ENCODE data around the gene CRYBB3. TPM values are rescaled to one million over a fixed set of nuclear protein-coding genes. Genes with fewer than 3 reads are reported as not detected.

CRYBB3 gene
- total and polyA plus RNA-seq, 2 of the 4 experiments (the other 2 are of a cell fraction) = not detected

- H3K36me3 ChIP-seq (ENCODE audit: control insufficient read depth, insufficient read depth, low read length) = no peaks in the 10 kb centered on the region
- ATAC-seq (ENCODE audit: low read depth) = no peak
- no peak overlapping the region for H3K14ac ChIP-seq (replicated peaks; ENCODE audit: low read depth, low read length)
- H3K9me1 ChIP-seq (ENCODE audit: insufficient read depth, low read length) = no peaks in the 10 kb centered on the region
- no peak overlapping the region for H3K4me3 ChIP-seq (ENCODE audit: insufficient read depth, low read depth, low read length)
- TF ChIP-seq SMC3 (IDR thresholded peaks at IDR 0.05; ENCODE audit: low read depth, low read length) (no peak), MAZ (IDR thresholded peaks at IDR 0.05; ENCODE audit: borderline replicate concordance, low read depth, low read length) (no peak), FOS (IDR thresholded peaks at IDR 0.05; ENCODE audit: low read depth, low read length) (no peak), CHD1 (IDR thresholded peaks at IDR 0.05; ENCODE audit: low read depth, low read length) (no peak), RCOR1 (IDR thresholded peaks at IDR 0.05; ENCODE audit: insufficient replicate concordance, low read length) (no peak), BHLHE40 (IDR thresholded peaks at IDR 0.05; ENCODE audit: low read depth, low read length) (no peak), RAD21 (IDR thresholded peaks at IDR 0.05; ENCODE audit: low read length) (no peak), MAFK (IDR thresholded peaks at IDR 0.05; ENCODE audit: low read depth, low read length) (no peak), ELK1 (IDR thresholded peaks at IDR 0.05; ENCODE audit: borderline replicate concordance, low read depth, low read length) (no peak), MXI1 (IDR thresholded peaks at IDR 0.05; ENCODE audit: borderline replicate concordance, low read depth, low read length) (no peak), CEBPB (IDR thresholded peaks at IDR 0.05; ENCODE audit: low read depth, low read length) (no peak), RFX5 (IDR thresholded peaks at IDR 0.05; ENCODE audit: low read depth, low read length) (no peak), POLR2A (IDR thresholded peaks at IDR 0.05; ENCODE audit: low read depth, low read length) (no peak)
- TF ChIP-seq, protein P1, sequence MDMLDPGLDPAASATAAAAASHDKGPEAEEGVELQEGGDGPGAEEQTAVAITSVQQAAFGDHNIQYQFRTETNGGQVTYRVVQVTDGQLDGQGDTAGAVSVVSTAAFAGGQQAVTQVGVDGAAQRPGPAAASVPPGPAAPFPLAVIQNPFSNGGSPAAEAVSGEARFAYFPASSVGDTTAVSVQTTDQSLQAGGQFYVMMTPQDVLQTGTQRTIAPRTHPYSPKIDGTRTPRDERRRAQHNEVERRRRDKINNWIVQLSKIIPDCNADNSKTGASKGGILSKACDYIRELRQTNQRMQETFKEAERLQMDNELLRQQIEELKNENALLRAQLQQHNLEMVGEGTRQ (IDR thresholded peaks at IDR 0.05; ENCODE audit: low read depth, low read length) = no peak
- no peak overlapping the region for H4K91ac ChIP-seq (ENCODE audit: insufficient read depth, low read depth, low read length)
- dilution Hi-C loops (cut with HindIII; ENCODE audit: low sequenced_read_pairs, unreplicated experiment) (no loop called here), intact Hi-C loops (cut with micrococcal nuclease) (no loop called here), in situ Hi-C loops (cut with MboI; ENCODE audit: low sequenced_read_pairs) (no loop called here)
- H3K4ac ChIP-seq (ENCODE audit: low read depth, low read length) = no peak overlapping the region
- no peak overlapping the region for H3K4me2 ChIP-seq (ENCODE audit: low read depth, low read length)
- no peak overlapping the region for H3K18ac ChIP-seq (ENCODE audit: low read depth, low read length)
- no peak overlapping the region for H2BK15ac ChIP-seq (ENCODE audit: low read depth, low read length)
- no peak overlapping the region for H2BK5ac ChIP-seq (ENCODE audit: low read depth, low read length, poor library complexity, severe bottlenecking)
- H4K5ac ChIP-seq (ENCODE audit: low read depth, low read length) = no peak overlapping the region
- no peak overlapping the region for H3K23ac ChIP-seq (ENCODE audit: low read depth, low read length)
- H2BK20ac ChIP-seq (ENCODE audit: low read depth, low read length) = no peak overlapping the region
- no peaks in the 10 kb centered on the region for H3K79me1 ChIP-seq (ENCODE audit: low read depth in 1 of 2, low read length in 2 of 2)
- H3K56ac ChIP-seq (ENCODE audit: extremely low read depth, insufficient read depth, low read length) = no peak overlapping the region
- no peaks in the 10 kb centered on the region for H3K27me3 ChIP-seq (ENCODE audit: control insufficient read depth, insufficient read depth, low read length)
- no CpG with 5 or more reads among the region's 4 CpGs for WGBS, 2 experiments (ENCODE audit: extremely low coverage in 2 of 2, insufficient read length in 1 of 2)
- no peaks in the 10 kb centered on the region for H3K4me1 ChIP-seq (ENCODE audit: control insufficient read depth, insufficient read depth, low read length)
- H2AK9ac ChIP-seq (replicated peaks; ENCODE audit: low read depth, low read length, poor library complexity) = no peak overlapping the region
- no peak overlapping the region for H2AK5ac ChIP-seq (ENCODE audit: low read depth, low read length)
- H3K9me3 ChIP-seq (ENCODE audit: control insufficient read depth, insufficient read depth, low read length) = no peaks in the 10 kb centered on the region
- POLR2A ChIA-PET (ENCODE audit: unreplicated experiment) = no interaction called here
- H4K20me1 ChIP-seq (ENCODE audit: insufficient read depth, low read length) = no peaks in the 10 kb centered on the region
- H3K27ac ChIP-seq (ENCODE audit: insufficient read depth, low read length) = no peak overlapping the region
- H3K9ac ChIP-seq (ENCODE audit: low read depth, low read length) = no peak overlapping the region
- no peak overlapping the region for H4K8ac ChIP-seq (ENCODE audit: low read depth in 2 of 2, low read length in 2 of 2)
- CTCF ChIA-PET = no interaction called here
- no peak for DNase-seq
- H2BK120ac ChIP-seq (ENCODE audit: low read depth, low read length) = no peak overlapping the region
- H2AFZ ChIP-seq (replicated peaks; ENCODE audit: low read length, poor library complexity) = no peak overlapping the region
- BruUV-seq (replicated peaks) = no TSS peak
These were observed 37.8 kb downstream of the CRYBB3 start for GRCh38 chr22:25237503-25237902.
